ENCODE results near the gene KLHDC8A. TPM values are rescaled to one million over a fixed set of nuclear protein-coding genes. Genes with fewer than 3 reads are reported as not detected.

KLHDC8A gene
- total and polyA plus RNA-seq, 9 of the 15 experiments (the other 6 are each of a cell fraction or from before 2014, with no cell fraction given) = 0.01 to 0.54 (median 0.04) TPM; not detected in 6

- TF ChIP-seq ID3 (CRISPR knock-in tag; IDR thresholded peaks at IDR 0.05) = no peak
- TF ChIP-seq ID3 (tag; IDR thresholded peaks at IDR 0.05) = no peak
- TF ChIP-seq TGIF2 (CRISPR knock-in tag; IDR thresholded peaks at IDR 0.05) = no peak
- no peak for TF ChIP-seq ZC3H8 (IDR thresholded peaks at IDR 0.05)
- TF ChIP-seq ZNF280A (IDR thresholded peaks at IDR 0.05; ENCODE audit: low read depth, partially characterized antibody) = no peak
- no peak for TF ChIP-seq RBM39 (optimal IDR thresholded peaks at IDR 0.05; ENCODE audit: low read depth, low read length)
- TF ChIP-seq NFIC (IDR thresholded peaks at IDR 0.05) = peak; percentile 15; the same call in 1 of the 2 replicates
- no peak for TF ChIP-seq MTA1 (IDR thresholded peaks at IDR 0.05; ENCODE audit: borderline replicate concordance)
- TF ChIP-seq RBM15 (IDR thresholded peaks at IDR 0.05; ENCODE audit: insufficient read depth, low read length) = no peak
- no peak for TF ChIP-seq KAT8 (IDR thresholded peaks at IDR 0.05; ENCODE audit: low read depth)
- TF ChIP-seq ZNF277 (CRISPR knock-in tag; IDR thresholded peaks at IDR 0.05; ENCODE audit: borderline replicate concordance) = no peak
- TF ChIP-seq HMGN3 (IDR thresholded peaks at IDR 0.05; ENCODE audit: borderline replicate concordance, extremely low read depth, insufficient read length, low read depth, low read length) = no peak
- no peak for TF ChIP-seq HIVEP1 (CRISPR knock-in tag; IDR thresholded peaks at IDR 0.05)
- no peak for TF ChIP-seq DDX20 (tag; IDR thresholded peaks at IDR 0.05; ENCODE audit: low read depth)
- TF ChIP-seq BCLAF1 (IDR thresholded peaks at IDR 0.05; ENCODE audit: borderline replicate concordance in 1 of 2, control insufficient read depth in 1 of 2, low read depth in 2 of 2, low read length in 1 of 2) = no peak
- no peak for TF ChIP-seq RUNX1 (IDR thresholded peaks at IDR 0.05; ENCODE audit: low read depth)
- TF ChIP-seq POU5F1 (IDR thresholded peaks at IDR 0.05; ENCODE audit: borderline replicate concordance, low read depth, low read length, partially characterized antibody) = no peak
- 0 out of 2 replicates have a peak, but pooled peaks have one; percentile 61 for TF ChIP-seq DMBX1 (CRISPR knock-in tag; IDR thresholded peaks at IDR 0.05; ENCODE audit: borderline replicate concordance)
- TF ChIP-seq STAT5B (CRISPR knock-in tag; IDR thresholded peaks at IDR 0.05) = no peak
- peak; percentile 55; the same call in 1 of the 2 replicates for TF ChIP-seq ELF2 (CRISPR knock-in tag; IDR thresholded peaks at IDR 0.05)
- 0 out of 2 replicates have a peak, but pooled peaks have one; percentile 27 for TF ChIP-seq ZNF431 (CRISPR knock-in tag; IDR thresholded peaks at IDR 0.05)
- no peak for TF ChIP-seq C11orf30 (IDR thresholded peaks at IDR 0.05; ENCODE audit: low read depth)
Measured at GRCh38 chr1:205326812-205327466, 29.8 kb downstream of the KLHDC8A start (continued).
